ENCODE results near the gene DNAJC22. TPM values are rescaled to one million over a fixed set of nuclear protein-coding genes. Genes with fewer than 3 reads are reported as not detected.

DNAJC22 gene
- total RNA-seq, 2 donors from 2014 or later: 7.3 to 10.9 TPM

GRCh38 chr12:49327368-49327767 lies 19.3 kb upstream of the DNAJC22 start:
- ATAC-seq (no peak), DNase-seq (no peak)
- H3K36me3 ChIP-seq (replicated peaks in 1 of 2; ENCODE audit: insufficient read depth in 1 of 2, low read depth in 2 of 2): no peaks in the 10 kb centered on the region
- H3K27me3 ChIP-seq: no peaks in the 10 kb centered on the region
- H3K27ac ChIP-seq: no peak overlapping the region
- intact Hi-C loops (cut with DNase I): no loop called here
- no peak overlapping the region for H3K4me3 ChIP-seq
- H3K9me3 ChIP-seq: no peaks in the 10 kb centered on the region
- H3K4me1 ChIP-seq: peaks cover 17% of the 10 kb centered on the region
- no peak for TF ChIP-seq CTCF (IDR thresholded peaks at IDR 0.05)
- TF ChIP-seq POLR2A (IDR thresholded peaks at IDR 0.05): no peak

- Histone ChIP-seq H3K4me3 (no peak overlapping the region), H3K36me3 (replicated peaks in 1 of 2; ENCODE audit: insufficient read depth in 1 of 2, low read depth in 2 of 2) (no peaks in the 10 kb centered on the region), H3K27ac (no peak overlapping the region), H3K9me3 (no peaks in the 10 kb centered on the region), H3K27me3 (no peaks in the 10 kb centered on the region), H3K4me1 (peaks cover 16% of the 10 kb centered on the region)
- no peak for TF ChIP-seq POLR2A (IDR thresholded peaks at IDR 0.05)
- TF ChIP-seq CTCF (IDR thresholded peaks at IDR 0.05): no peak
- DNase-seq (no peak), ATAC-seq (no peak)
- intact Hi-C loops (cut with DNase I): no loop called here
- 91 to 92% methylated on average over 2 of the region's 2 CpGs for WGBS, 2 donors
Observed at GRCh38 chr12:49327887-49328286, 18.8 kb upstream of the DNAJC22 start.

- H3K4me3 ChIP-seq: no peak overlapping the region
- no peaks in the 10 kb centered on the region for H3K27me3 ChIP-seq
- no peaks in the 10 kb centered on the region for H3K36me3 ChIP-seq (replicated peaks in 1 of 2; ENCODE audit: insufficient read depth in 1 of 2, low read depth in 2 of 2)
- WGBS, 2 donors: 90% methylated on average over 12 of the region's 12 CpGs
- peaks cover 10% of the 10 kb centered on the region for H3K4me1 ChIP-seq
- no peak for TF ChIP-seq CTCF (IDR thresholded peaks at IDR 0.05)
- no peak for TF ChIP-seq POLR2A (IDR thresholded peaks at IDR 0.05)
- intact Hi-C loops (cut with DNase I): no loop called here
- no peak overlapping the region for H3K27ac ChIP-seq
- ATAC-seq (no peak), DNase-seq (no peak)
- no peaks in the 10 kb centered on the region for H3K9me3 ChIP-seq
Observed at GRCh38 chr12:49328816-49329215, 17.9 kb upstream of the DNAJC22 start.

- no peak for TF ChIP-seq CTCF (IDR thresholded peaks at IDR 0.05)
- TF ChIP-seq POLR2A (IDR thresholded peaks at IDR 0.05): no peak
- Histone ChIP-seq H3K36me3 (replicated peaks in 1 of 2; ENCODE audit: insufficient read depth in 1 of 2, low read depth in 2 of 2) (no peaks in the 10 kb centered on the region), H3K27ac (no peak overlapping the region), H3K4me1 (peaks cover 10% of the 10 kb centered on the region), H3K9me3 (no peaks in the 10 kb centered on the region), H3K27me3 (no peaks in the 10 kb centered on the region), H3K4me3 (no peak overlapping the region)
- no peak for DNase-seq
- 88 to 96% methylated on average over 5 to 7 of the region's 7 CpGs for WGBS, 2 donors
- intact Hi-C loops (cut with DNase I): loop anchor here (10.0 kb wide), 1 partner anchor 175 kb away; no protein-coding TSS in a partner anchor
- no peak for ATAC-seq
Observed at GRCh38 chr12:49330032-49330619, 16.6 kb upstream of the DNAJC22 start.
